ENCODE data around the gene MRPS22. TPM values are rescaled to one million over a fixed set of nuclear protein-coding genes. Genes with fewer than 3 reads are reported as not detected.

The MRPS22 gene
- total and polyA plus RNA-seq, 8 donors = 14.7 to 29.0 (median 18.8) TPM

DNA sequence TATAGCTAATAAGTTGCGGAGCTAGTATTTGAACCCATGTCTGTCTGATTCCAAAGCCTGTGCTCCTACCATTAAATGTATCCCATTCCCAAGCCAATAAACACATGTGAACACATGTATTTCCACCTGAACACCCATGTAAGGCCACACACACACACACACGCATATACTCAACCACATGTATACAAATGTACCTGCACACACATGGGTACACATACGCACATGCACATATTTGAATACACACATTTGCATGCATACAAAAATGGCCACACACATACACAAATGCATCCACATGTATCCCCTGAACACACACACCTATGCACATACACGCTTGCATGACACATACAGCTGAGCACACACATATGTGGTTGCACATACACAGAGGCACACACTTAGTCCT, 5.4 kb upstream of the MRPS22 start:
- WGBS, 2 donors = 91 to 92% methylated on average over 4 of the region's 4 CpGs
- H3K9me3 ChIP-seq = no peaks in the 10 kb centered on the region
- no peak for FAIRE-seq

DNA sequence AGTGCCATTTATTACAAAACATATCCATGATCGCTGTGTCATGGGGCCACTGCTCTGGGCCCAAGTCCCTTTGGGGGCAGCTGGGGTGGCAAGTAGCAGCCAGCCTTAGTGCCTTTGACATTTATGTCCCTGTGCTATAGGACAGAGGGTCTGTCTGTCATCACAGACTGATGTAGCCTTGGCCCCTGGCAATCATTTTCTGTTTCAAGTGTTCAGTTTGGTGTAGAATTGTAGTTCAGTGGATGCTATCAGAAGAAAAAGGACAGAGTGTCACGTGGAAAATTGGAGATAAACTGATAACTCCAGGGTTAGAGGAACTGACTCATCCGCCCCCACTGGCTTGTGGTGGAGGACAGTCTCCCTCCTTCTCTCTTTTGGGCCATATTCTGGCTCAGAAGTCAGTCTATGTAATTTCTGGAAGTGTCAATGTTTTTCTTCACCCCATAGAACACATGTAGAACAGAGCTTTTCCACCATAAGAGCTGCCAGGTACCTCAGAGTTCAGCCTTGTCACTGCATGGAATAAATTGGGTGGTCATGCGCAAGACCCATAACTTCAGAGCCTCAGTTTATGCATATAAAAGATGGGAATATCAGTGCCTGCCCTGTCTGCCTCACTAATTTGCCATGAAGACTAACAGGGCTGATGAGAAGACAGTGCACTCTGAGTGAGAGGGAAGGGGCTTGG, 4.5 kb upstream of the MRPS22 start:
- ATAC-seq = no peak
- intact Hi-C loops (cut with DNase I) = loop anchor here in 1 of 3 donors (10.0 kb wide), 1 partner anchor 235 kb away; no protein-coding TSS in a partner anchor

More for the DNA sequence above, 5.4 kb upstream of the MRPS22 start:
- H3K4me3 ChIP-seq = no peak overlapping the region
- ATAC-seq (no peak), DNase-seq (no peak)
- H3K4me1 ChIP-seq = no peaks in the 10 kb centered on the region
- no peak overlapping the region for H3K27ac ChIP-seq
- intact Hi-C loops (cut with DNase I) = loop anchor here in 1 of 3 donors (10.0 kb wide), 1 partner anchor 234 kb away; no protein-coding TSS in a partner anchor
- TF ChIP-seq CTCF (IDR thresholded peaks at IDR 0.05) = no peak
- no peaks in the 10 kb centered on the region for H3K36me3 ChIP-seq
- H3K27me3 ChIP-seq = no peaks in the 10 kb centered on the region

GRCh38 chr3:139340784-139341183, 3.0 kb upstream of the MRPS22 start:
- H3K36me3 ChIP-seq = no peaks in the 10 kb centered on the region
- no peak for FAIRE-seq

More for the DNA sequence above, 4.5 kb upstream of the MRPS22 start:
- no peak for TF ChIP-seq CTCF (IDR thresholded peaks at IDR 0.05)
- H3K4me1 ChIP-seq = no peaks in the 10 kb centered on the region
- no peak for FAIRE-seq
- no peaks in the 10 kb centered on the region for H3K36me3 ChIP-seq
- H3K9me3 ChIP-seq = no peaks in the 10 kb centered on the region
- 68 to 75% methylated on average over 4 of the region's 4 CpGs for WGBS, 2 donors
- DNase-seq = no peak
- no peaks in the 10 kb centered on the region for H3K27me3 ChIP-seq
- H3K27ac ChIP-seq = no peak overlapping the region
- no peak overlapping the region for H3K4me3 ChIP-seq

DNA sequence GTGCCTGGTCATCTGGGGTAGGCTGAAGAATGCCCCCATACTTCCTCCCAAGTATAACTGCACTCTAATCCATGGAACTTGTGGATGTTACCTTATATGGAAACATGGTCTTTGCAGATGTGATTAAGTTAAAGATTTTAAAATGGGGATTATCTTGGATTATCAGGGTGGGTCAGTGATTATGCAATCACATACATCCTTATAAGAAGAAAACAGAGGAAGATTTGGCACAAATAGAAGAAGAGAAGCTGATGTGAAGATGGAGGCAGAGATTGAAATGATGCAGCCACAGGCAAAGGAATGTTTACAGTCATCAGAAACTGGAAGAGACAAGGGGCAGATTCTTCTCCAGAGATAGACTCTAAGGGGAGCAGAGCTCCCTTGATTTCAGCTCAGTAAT, 1.8 kb upstream of the MRPS22 start:
- no peak for DNase-seq
- Histone ChIP-seq H3K27me3 (no peaks in the 10 kb centered on the region), H3K4me3 (no peak overlapping the region), H3K36me3 (peaks cover 0 to 3% (median 0%) of the 10 kb centered on the region in 3 donors), H3K9me3 (no peaks in the 10 kb centered on the region), H3K27ac (no peak overlapping the region), H3K4me1 (peaks cover 0 to 16% (median 12%) of the 10 kb centered on the region in 3 donors)
- no peak for TF ChIP-seq CTCF (IDR thresholded peaks at IDR 0.05)
- FAIRE-seq = no peak
- ATAC-seq = no peak
- intact Hi-C loops (cut with DNase I) = no loop called here

More at GRCh38 chr3:139340784-139341183, 3.0 kb upstream of the MRPS22 start:
- Histone ChIP-seq H3K9me3 (no peaks in the 10 kb centered on the region), H3K4me1 (peaks cover 0 to 13% (median 12%) of the 10 kb centered on the region in 3 donors), H3K4me3 (no peak overlapping the region), H3K27me3 (no peaks in the 10 kb centered on the region), H3K27ac (no peak overlapping the region)
- intact Hi-C loops (cut with DNase I) = no loop called here
- TF ChIP-seq CTCF (IDR thresholded peaks at IDR 0.05) = no peak
- ATAC-seq = no peak
- no peak for DNase-seq

DNA sequence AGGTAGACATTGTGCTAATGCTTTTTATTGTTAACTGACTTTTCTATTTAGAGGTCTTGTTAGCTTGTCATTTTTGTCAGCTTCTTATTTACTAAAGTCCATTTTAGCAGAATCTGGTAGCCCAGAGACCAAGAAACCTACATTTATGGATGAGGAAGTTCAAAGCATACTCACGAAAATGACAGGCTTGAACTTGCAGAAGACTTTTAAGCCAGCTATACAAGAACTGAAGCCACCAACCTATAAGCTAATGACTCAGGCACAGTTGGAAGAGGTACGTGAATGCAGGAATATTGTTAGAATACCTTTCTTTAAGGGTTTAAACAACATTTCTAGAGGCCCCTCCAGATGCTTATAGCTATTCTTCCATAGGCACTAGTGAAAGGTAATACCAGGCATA, 3.0 kb downstream of the MRPS22 start:
- intact Hi-C loops (cut with DNase I) = no loop called here
- Histone ChIP-seq H3K9me3 (no peaks in the 10 kb centered on the region), H3K27ac (no peak overlapping the region), H3K27me3 (no peaks in the 10 kb centered on the region), H3K4me1 (peaks cover 0 to 16% (median 12%) of the 10 kb centered on the region in 3 donors), H3K36me3 (peaks cover 4 to 48% (median 11%) of the 10 kb centered on the region in 3 donors), H3K4me3 (no peak overlapping the region)
- ATAC-seq = no peak
- WGBS, 2 donors = 74 to 91% methylated on average over 2 of the region's 2 CpGs
- TF ChIP-seq CTCF (IDR thresholded peaks at IDR 0.05) = no peak
- FAIRE-seq = no peak
- no peak for DNase-seq
